ENCODE results near the gene SRBD1.

DNA sequence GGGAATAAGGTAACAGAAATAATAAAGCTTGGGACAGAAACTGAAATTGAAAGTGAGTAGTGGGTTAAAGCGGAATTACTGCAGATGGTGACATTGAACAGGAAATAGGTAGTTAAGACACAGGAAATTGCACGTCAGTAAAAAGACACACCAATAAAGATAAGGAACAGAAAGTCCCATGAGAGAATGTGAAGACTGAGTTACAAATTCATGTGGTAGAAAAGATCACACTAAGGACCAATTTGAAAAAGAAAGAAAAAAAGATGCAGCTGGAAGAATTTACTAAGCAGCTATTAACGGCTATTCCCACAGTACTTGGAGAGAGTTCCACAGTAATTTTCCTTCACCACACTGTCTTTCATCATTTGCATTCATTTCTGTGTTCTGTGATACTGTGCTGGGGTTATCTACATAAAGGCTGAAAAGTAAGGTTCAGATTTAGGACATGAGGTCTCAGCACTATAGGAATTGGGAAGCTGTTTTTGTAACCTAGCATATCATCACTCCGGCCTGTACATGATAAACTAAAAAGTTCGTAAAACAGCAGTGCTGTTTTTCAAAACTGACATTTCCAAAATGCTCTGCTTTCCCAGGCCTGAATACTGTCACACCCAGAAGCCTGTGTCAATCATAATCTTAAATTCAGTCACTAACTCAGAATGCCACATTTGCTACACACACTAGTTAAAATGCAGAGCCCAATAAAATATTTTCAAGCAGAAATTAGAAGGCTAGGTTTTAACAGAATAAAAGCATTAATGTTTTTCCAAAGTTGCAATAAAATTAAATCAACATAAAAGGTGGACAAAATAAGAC lies 42.9 kb downstream of the SRBD1 start:
- TF ChIP-seq, protein P1, sequence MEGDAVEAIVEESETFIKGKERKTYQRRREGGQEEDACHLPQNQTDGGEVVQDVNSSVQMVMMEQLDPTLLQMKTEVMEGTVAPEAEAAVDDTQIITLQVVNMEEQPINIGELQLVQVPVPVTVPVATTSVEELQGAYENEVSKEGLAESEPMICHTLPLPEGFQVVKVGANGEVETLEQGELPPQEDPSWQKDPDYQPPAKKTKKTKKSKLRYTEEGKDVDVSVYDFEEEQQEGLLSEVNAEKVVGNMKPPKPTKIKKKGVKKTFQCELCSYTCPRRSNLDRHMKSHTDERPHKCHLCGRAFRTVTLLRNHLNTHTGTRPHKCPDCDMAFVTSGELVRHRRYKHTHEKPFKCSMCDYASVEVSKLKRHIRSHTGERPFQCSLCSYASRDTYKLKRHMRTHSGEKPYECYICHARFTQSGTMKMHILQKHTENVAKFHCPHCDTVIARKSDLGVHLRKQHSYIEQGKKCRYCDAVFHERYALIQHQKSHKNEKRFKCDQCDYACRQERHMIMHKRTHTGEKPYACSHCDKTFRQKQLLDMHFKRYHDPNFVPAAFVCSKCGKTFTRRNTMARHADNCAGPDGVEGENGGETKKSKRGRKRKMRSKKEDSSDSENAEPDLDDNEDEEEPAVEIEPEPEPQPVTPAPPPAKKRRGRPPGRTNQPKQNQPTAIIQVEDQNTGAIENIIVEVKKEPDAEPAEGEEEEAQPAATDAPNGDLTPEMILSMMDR (IDR thresholded peaks at IDR 0.05; ENCODE audit: low read depth, low read length): no peak
- TF ChIP-seq EZH2phosphoT487 (IDR thresholded peaks at IDR 0.05; ENCODE audit: low read depth): no peak

Data from OCI-LY3 (cell line).